Endometrium (tissue), 2 donors: ENCODE results near the gene SMIM44.
"Not testable (repeated sequence)": the region's sequence is repeated elsewhere in the genome, so short reads cannot be mapped to it uniquely, and the experiment has no call there.

Experiments
- FAIRE-seq: peaks from 2 replicates; lab custom pipeline; 2012; peaks lifted over from hg19 to GRCh38; lab: Jason Lieb, UNC
- donor health status: control.
- donor health status: control.

The SMIM44 gene

GRCh38 chr19:3517638-3518037 is 34.4 kb upstream of the SMIM44 start:
- FAIRE-seq: no peak

- no peak for FAIRE-seq
Observed at GRCh38 chr19:3516675-3517207, 33.5 kb upstream of the SMIM44 start.

- FAIRE-seq: no peak
Observed at GRCh38 chr19:3515891-3516422, 32.7 kb upstream of the SMIM44 start.

GRCh38 chr19:3514930-3515329 is 31.7 kb upstream of the SMIM44 start:
- no peak for FAIRE-seq

GRCh38 chr19:3513229-3514140 is 30.2 kb upstream of the SMIM44 start:
- no peak for FAIRE-seq

GRCh38 chr19:3512562-3513228 is 29.5 kb upstream of the SMIM44 start:
- no peak for FAIRE-seq

- FAIRE-seq: no peak
Observed at GRCh38 chr19:3511506-3512251, 28.4 kb upstream of the SMIM44 start.

- no peak for FAIRE-seq
Observed at GRCh38 chr19:3510727-3511126, 27.5 kb upstream of the SMIM44 start.

GRCh38 chr19:3509566-3509989 is 26.3 kb upstream of the SMIM44 start:
- no peak for FAIRE-seq

GRCh38 chr19:3508771-3509535 is 25.7 kb upstream of the SMIM44 start:
- FAIRE-seq: no peak

- FAIRE-seq: not testable (repeated sequence)
Observed at GRCh38 chr19:3508121-3508661, 24.9 kb upstream of the SMIM44 start.

GRCh38 chr19:3507371-3508120 is 24.3 kb upstream of the SMIM44 start:
- no peak for FAIRE-seq

- FAIRE-seq: no peak
Observed at GRCh38 chr19:3506384-3507340, 23.4 kb upstream of the SMIM44 start.

- FAIRE-seq: no peak
Observed at GRCh38 chr19:3505598-3506383, 22.6 kb upstream of the SMIM44 start, which contains the start of gene FZR1. FZR1 (plus strand) TSS chr19:3506311; CDS start chr19:3522990, 16,679 bp downstream.

GRCh38 chr19:3504735-3505134 is 21.5 kb upstream of the SMIM44 start:
- FAIRE-seq: no peak

GRCh38 chr19:3503036-3503572 is 19.9 kb upstream of the SMIM44 start:
- FAIRE-seq: no peak

GRCh38 chr19:3501780-3502179 is 18.5 kb upstream of the SMIM44 start:
- FAIRE-seq: no peak
